Measurements from ENCODE around the gene BLTP2. TPM values are rescaled to one million over a fixed set of nuclear protein-coding genes. Genes with fewer than 3 reads are reported as not detected.

The BLTP2 gene
- total RNA-seq, 1 donor from 2014 or later = 65.6 TPM

DNA sequence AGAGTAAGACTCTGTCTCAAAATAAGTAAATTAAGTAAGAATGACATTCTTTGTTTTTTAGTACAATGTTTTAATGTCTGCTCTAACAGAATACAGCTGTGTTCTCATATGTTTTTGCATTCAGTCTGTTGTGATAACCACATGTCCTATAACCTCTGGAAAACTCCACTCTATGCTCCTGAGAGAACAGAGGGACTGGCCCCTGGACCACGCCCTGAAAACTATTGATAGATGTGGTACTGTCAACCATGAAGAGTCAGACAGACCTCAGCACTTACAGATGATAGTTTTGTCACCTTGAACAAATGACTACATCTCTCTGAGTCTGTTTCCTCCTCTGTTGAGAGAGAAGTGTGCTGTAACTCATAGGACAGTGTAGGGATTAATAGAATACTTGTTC is 25.0 kb upstream of the BLTP2 start:
- DNase-seq (ENCODE audit: extremely low spot score in 2 of 2) = no peak
- TF ChIP-seq, protein P1, sequence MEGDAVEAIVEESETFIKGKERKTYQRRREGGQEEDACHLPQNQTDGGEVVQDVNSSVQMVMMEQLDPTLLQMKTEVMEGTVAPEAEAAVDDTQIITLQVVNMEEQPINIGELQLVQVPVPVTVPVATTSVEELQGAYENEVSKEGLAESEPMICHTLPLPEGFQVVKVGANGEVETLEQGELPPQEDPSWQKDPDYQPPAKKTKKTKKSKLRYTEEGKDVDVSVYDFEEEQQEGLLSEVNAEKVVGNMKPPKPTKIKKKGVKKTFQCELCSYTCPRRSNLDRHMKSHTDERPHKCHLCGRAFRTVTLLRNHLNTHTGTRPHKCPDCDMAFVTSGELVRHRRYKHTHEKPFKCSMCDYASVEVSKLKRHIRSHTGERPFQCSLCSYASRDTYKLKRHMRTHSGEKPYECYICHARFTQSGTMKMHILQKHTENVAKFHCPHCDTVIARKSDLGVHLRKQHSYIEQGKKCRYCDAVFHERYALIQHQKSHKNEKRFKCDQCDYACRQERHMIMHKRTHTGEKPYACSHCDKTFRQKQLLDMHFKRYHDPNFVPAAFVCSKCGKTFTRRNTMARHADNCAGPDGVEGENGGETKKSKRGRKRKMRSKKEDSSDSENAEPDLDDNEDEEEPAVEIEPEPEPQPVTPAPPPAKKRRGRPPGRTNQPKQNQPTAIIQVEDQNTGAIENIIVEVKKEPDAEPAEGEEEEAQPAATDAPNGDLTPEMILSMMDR (IDR thresholded peaks at IDR 0.05) = no peak
- no peak for TF ChIP-seq POLR2A (IDR thresholded peaks at IDR 0.05)
- TF ChIP-seq POLR2AphosphoS5 (IDR thresholded peaks at IDR 0.05; ENCODE audit: insufficient read depth in 1 of 2, low read depth in 1 of 2) = no peak
- H3K4me3 ChIP-seq = no peak overlapping the region
- no peaks in the 10 kb centered on the region for H3K9me3 ChIP-seq
- no peaks in the 10 kb centered on the region for H3K27me3 ChIP-seq
- peaks cover 29% of the 10 kb centered on the region for H3K4me1 ChIP-seq
- no peak overlapping the region for H3K27ac ChIP-seq
- intact Hi-C loops (cut with DNase I) = no loop called here
- H3K36me3 ChIP-seq = peaks cover 0 to 65% of the 10 kb centered on the region in 2 donors

DNA sequence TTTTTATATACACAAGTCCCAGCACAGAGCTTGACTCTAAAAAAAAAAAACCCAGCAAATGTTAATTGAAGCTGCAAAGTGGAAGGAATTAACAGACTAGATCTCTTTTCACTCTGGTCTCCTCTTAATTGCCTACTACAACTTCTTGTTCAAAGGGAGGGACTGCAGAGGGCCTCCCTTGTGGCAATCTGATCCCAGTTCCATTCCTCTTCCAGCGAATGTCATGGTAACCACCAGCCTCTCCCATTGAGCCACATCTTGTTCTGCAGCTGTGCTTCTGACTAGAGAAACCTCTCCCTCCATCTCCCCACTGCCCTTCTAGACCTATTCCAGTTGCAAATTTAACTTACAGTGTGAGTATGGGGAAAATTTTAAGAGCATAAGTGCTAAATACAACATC is 22.9 kb upstream of the BLTP2 start:
- intact Hi-C loops (cut with DNase I) = no loop called here
- Histone ChIP-seq H3K27ac (no peak overlapping the region), H3K27me3 (no peaks in the 10 kb centered on the region), H3K36me3 (peaks cover 0 to 52% of the 10 kb centered on the region in 2 donors), H3K4me1 (peaks cover 50% of the 10 kb centered on the region), H3K4me3 (no peak overlapping the region), H3K9me3 (no peaks in the 10 kb centered on the region)
- no peak for DNase-seq (ENCODE audit: extremely low spot score in 2 of 2)
- TF ChIP-seq POLR2A (IDR thresholded peaks at IDR 0.05) (no peak), POLR2AphosphoS5 (IDR thresholded peaks at IDR 0.05; ENCODE audit: insufficient read depth in 1 of 2, low read depth in 1 of 2) (no peak)
- TF ChIP-seq, protein P1 (IDR thresholded peaks at IDR 0.05) = no peak

DNA sequence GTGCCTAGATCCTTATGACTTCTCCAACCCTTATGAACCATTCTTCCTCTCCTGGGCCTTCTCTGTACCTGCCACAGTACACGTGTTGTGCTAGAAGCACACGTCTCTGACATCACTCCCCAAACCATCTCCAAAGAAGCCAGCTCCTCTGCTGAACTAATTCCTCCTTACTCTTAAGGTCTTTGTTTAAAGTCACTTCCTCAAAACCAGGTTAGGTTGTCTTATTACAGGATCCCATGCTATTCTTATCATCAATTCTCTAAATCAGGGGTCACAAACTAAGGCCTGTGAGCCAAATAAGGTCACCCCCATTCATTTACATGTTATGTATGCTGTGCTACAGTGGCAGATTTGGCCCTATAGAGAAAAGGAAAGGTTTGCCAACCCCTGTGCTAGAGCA is 21.0 kb upstream of the BLTP2 start:
- H3K27ac ChIP-seq = no peak overlapping the region
- DNase-seq (ENCODE audit: extremely low spot score in 2 of 2) = no peak
- H3K4me1 ChIP-seq = peaks cover 59% of the 10 kb centered on the region
- H3K4me3 ChIP-seq = no peak overlapping the region
- H3K27me3 ChIP-seq = no peaks in the 10 kb centered on the region
- TF ChIP-seq POLR2AphosphoS5 (IDR thresholded peaks at IDR 0.05; ENCODE audit: insufficient read depth in 1 of 2, low read depth in 1 of 2) = no peak
- TF ChIP-seq, protein P1 (IDR thresholded peaks at IDR 0.05) = no peak
- no peaks in the 10 kb centered on the region for H3K9me3 ChIP-seq
- H3K36me3 ChIP-seq = peaks cover 0 to 35% of the 10 kb centered on the region in 2 donors
- intact Hi-C loops (cut with DNase I) = no loop called here

DNA sequence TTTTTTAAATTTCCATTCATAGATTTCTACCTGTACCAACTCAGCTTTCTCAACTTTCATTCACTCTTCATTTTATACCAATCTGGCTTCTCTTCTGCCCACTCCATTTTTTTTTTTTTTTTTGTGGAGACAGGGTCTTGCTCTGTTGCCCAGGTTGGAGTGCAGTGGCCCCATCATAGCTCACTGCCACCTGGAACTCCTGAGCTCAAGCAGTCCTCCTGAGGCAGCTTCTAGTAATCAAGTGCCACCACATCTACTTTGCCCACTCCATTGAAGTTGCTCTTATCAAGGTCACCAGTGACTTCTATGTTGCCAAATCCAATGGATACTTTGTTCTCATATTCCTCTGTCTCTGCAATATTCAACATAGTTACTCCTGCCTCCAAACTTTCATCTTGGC is 18.8 kb upstream of the BLTP2 start:
- Histone ChIP-seq H3K9me3 (no peaks in the 10 kb centered on the region), H3K27me3 (no peaks in the 10 kb centered on the region), H3K27ac (no peak overlapping the region), H3K4me3 (no peak overlapping the region), H3K36me3 (peaks cover 0 to 28% of the 10 kb centered on the region in 2 donors), H3K4me1 (peaks cover 68% of the 10 kb centered on the region)
- TF ChIP-seq POLR2A (IDR thresholded peaks at IDR 0.05) (no peak), POLR2AphosphoS5 (IDR thresholded peaks at IDR 0.05; ENCODE audit: insufficient read depth in 1 of 2, low read depth in 1 of 2) (no peak)
- TF ChIP-seq, protein P1 (IDR thresholded peaks at IDR 0.05) = no peak
- no peak for DNase-seq (ENCODE audit: extremely low spot score in 2 of 2)
- intact Hi-C loops (cut with DNase I) = no loop called here

DNA sequence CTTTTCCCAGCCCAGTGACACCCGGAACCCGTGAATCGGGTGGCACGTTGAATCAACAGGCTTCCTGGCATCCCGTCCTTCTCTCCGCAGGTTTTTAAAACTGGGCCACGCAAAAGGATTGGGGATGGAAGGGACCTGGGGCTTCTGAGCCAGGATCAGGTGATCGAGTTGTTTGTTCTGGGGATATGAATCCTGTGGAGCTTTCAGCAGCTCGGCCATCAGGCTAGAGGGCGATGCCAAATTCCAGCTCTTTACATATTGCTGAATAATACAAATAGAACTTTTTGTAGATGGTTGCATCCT is 17.5 kb upstream of the BLTP2 start:
- Histone ChIP-seq H3K36me3 (peaks cover 0 to 24% of the 10 kb centered on the region in 2 donors), H3K27ac (peak overlapping the region; percentile 95), H3K9me3 (no peaks in the 10 kb centered on the region), H3K4me3 (peak overlapping the region; percentile 68 to 90), H3K27me3 (no peaks in the 10 kb centered on the region), H3K4me1 (peaks cover 56% of the 10 kb centered on the region)
- intact Hi-C loops (cut with DNase I) = no loop called here
- DNase-seq (ENCODE audit: extremely low spot score in 2 of 2) = no peak
- TF ChIP-seq POLR2A (IDR thresholded peaks at IDR 0.05) (no peak), POLR2AphosphoS5 (IDR thresholded peaks at IDR 0.05; ENCODE audit: insufficient read depth in 1 of 2, low read depth in 1 of 2) (no peak)
- TF ChIP-seq, protein P1 (IDR thresholded peaks at IDR 0.05) = no peak
